ENCODE measurements around the gene ADAMTS7.
"Not testable (repeated sequence)": the region's sequence is repeated elsewhere in the genome, so short reads cannot be mapped to it uniquely, and the experiment has no call there.

ADAMTS7 gene

DNA sequence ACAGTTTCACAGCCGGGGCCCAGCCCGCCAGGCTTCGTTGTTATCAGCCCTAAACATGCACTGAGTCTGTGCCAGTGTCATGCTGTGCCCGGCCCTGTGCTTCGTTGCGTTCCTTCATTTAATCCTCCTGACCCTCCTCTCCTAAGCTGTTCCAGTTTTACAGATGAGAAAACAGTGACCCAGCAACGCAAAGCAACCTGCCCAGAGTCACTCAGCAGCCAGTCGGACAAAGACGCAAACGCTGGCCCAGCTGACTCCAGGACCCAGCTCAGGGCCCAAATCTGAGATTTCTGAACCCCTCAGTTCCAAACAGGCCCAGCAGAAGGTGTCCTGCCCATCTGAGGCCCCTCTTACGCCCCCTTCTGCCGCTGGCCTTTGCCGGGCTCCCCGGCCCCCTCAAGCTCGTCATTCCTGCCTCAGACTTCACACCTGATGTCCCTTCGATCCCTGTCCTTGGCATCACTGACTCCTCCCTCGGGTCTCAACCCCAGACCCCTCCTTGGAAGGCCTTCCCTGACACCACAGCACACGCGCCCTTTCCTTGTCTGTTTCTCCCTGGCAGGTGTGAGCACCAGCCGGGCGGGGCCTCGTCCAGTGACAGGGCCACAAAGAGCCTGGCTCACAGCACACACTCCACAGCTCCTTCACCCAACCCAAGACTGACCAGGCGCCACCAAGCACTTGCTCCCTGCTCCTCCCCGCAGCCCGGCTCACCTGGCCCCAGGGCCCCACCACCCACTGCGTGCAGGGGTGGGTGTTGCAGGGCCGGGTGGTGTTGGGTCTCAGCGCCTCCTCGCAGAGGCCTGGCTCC lies 48.1 kb downstream of the ADAMTS7 start:
- Histone ChIP-seq H3K27ac (ENCODE audit: low read depth, low read length) (no peak overlapping the region), H3K4me3 (ENCODE audit: low read depth, low read length) (no peak overlapping the region), H3K4me1 (ENCODE audit: control insufficient read depth, insufficient read depth, low read length) (no peaks in the 10 kb centered on the region), H3K36me3 (ENCODE audit: control insufficient read depth, insufficient read depth, low read length) (no peaks in the 10 kb centered on the region), H3K27me3 (ENCODE audit: control insufficient read depth, insufficient read depth, low read length) (no peaks in the 10 kb centered on the region), H3K9me3 (ENCODE audit: control insufficient read depth, insufficient read depth, low read length) (no peaks in the 10 kb centered on the region), H3K9ac (ENCODE audit: low read depth, low read length) (no peak overlapping the region)

DNA sequence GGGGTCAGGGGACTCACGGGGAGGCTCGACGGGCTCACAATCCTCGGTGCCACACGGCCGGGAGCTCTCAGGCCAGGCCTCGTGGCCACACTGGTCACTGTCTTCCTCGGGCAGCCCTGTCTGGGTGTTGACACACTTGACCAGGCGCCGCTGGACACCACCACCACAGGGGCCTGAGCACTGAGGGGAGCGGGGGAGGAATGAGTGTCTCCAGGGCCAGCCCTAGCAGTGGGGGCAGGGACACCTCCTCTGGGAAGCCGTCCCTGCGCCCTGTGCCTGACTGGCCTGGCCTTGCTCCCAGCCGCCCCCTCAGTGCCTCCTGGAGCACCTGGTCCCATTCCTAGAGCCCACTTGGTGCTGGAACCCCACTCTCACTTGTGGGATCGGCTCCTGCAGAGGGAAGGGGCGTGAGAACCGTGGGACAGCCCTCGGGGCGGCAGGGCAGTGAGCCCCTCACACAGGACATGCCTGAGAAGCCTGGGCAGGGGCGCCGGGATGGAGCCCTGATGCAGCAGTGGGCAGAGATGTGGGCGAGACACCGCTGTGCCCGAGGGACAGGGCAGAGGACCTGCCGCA lies 48.8 kb downstream of the ADAMTS7 start:
- not testable (repeated sequence) for H3K9ac ChIP-seq (ENCODE audit: low read depth, low read length); H3K9me3 ChIP-seq (ENCODE audit: control insufficient read depth, insufficient read depth, low read length); H3K36me3 ChIP-seq (ENCODE audit: control insufficient read depth, insufficient read depth, low read length); H3K4me3 ChIP-seq (ENCODE audit: low read depth, low read length); H3K4me1 ChIP-seq (ENCODE audit: control insufficient read depth, insufficient read depth, low read length); H3K27ac ChIP-seq (ENCODE audit: low read depth, low read length); H3K27me3 ChIP-seq (ENCODE audit: control insufficient read depth, insufficient read depth, low read length)

DNA sequence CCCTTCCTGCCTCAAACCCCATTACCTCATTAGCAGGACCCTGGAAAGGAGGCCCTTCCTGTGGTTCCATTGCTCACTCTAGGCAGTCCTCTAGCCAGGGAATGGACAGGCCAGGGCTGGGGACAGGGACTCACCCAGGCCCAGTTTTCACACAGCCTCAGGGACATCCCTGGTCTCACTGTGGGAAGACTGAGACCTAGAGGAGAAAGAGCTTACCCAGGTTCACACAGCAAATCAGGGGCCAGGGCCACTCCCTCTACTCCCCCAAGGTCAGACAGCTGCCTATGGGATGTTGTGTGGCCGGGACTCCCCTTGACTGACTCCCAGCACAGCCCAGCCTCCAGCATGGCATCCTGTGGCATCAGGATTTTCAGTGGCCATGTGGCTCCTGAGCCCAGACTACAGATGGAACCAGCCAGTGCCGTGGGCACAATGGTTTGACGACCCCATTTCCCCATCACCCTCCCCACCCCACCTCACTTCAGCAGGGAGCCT lies 49.3 kb downstream of the ADAMTS7 start:
- Histone ChIP-seq H3K4me3 (ENCODE audit: low read depth, low read length) (no peak overlapping the region), H3K27ac (ENCODE audit: low read depth, low read length) (no peak overlapping the region), H3K36me3 (ENCODE audit: control insufficient read depth, insufficient read depth, low read length) (no peaks in the 10 kb centered on the region), H3K4me1 (ENCODE audit: control insufficient read depth, insufficient read depth, low read length) (no peaks in the 10 kb centered on the region), H3K9me3 (ENCODE audit: control insufficient read depth, insufficient read depth, low read length) (no peaks in the 10 kb centered on the region), H3K9ac (ENCODE audit: low read depth, low read length) (no peak overlapping the region), H3K27me3 (ENCODE audit: control insufficient read depth, insufficient read depth, low read length) (no peaks in the 10 kb centered on the region)

GRCh38 chr15:78761475-78761874 lies 49.8 kb downstream of the ADAMTS7 start:
- not testable (repeated sequence) for H3K9me3 ChIP-seq (ENCODE audit: control insufficient read depth, insufficient read depth, low read length); H3K36me3 ChIP-seq (ENCODE audit: control insufficient read depth, insufficient read depth, low read length); H3K27ac ChIP-seq (ENCODE audit: low read depth, low read length); H3K4me1 ChIP-seq (ENCODE audit: control insufficient read depth, insufficient read depth, low read length); H3K4me3 ChIP-seq (ENCODE audit: low read depth, low read length); H3K27me3 ChIP-seq (ENCODE audit: control insufficient read depth, insufficient read depth, low read length); H3K9ac ChIP-seq (ENCODE audit: low read depth, low read length)

- no peaks in the 10 kb centered on the region for H3K4me1 ChIP-seq (ENCODE audit: control insufficient read depth, insufficient read depth, low read length)
- H3K36me3 ChIP-seq (ENCODE audit: control insufficient read depth, insufficient read depth, low read length), result no peaks in the 10 kb centered on the region
Measured at GRCh38 chr15:78761020-78761419, 50.2 kb downstream of the ADAMTS7 start.

GRCh38 chr15:78760091-78760882 lies 51.0 kb downstream of the ADAMTS7 start:
- H3K4me3 ChIP-seq (ENCODE audit: low read depth, low read length); H3K27me3 ChIP-seq (ENCODE audit: control insufficient read depth, insufficient read depth, low read length); H3K36me3 ChIP-seq (ENCODE audit: control insufficient read depth, insufficient read depth, low read length); H3K4me1 ChIP-seq (ENCODE audit: control insufficient read depth, insufficient read depth, low read length); H3K9ac ChIP-seq (ENCODE audit: low read depth, low read length); H3K9me3 ChIP-seq (ENCODE audit: control insufficient read depth, insufficient read depth, low read length); H3K27ac ChIP-seq (ENCODE audit: low read depth, low read length): not testable (repeated sequence)

More at GRCh38 chr15:78761020-78761419, 50.2 kb downstream of the ADAMTS7 start:
- no peak overlapping the region for H3K9ac ChIP-seq (ENCODE audit: low read depth, low read length)
- H3K27ac ChIP-seq (ENCODE audit: low read depth, low read length), result no peak overlapping the region
- no peak overlapping the region for H3K4me3 ChIP-seq (ENCODE audit: low read depth, low read length)
- no peaks in the 10 kb centered on the region for H3K9me3 ChIP-seq (ENCODE audit: control insufficient read depth, insufficient read depth, low read length)
- no peaks in the 10 kb centered on the region for H3K27me3 ChIP-seq (ENCODE audit: control insufficient read depth, insufficient read depth, low read length)

- not testable (repeated sequence) for H3K27ac ChIP-seq (ENCODE audit: low read depth, low read length); H3K9me3 ChIP-seq (ENCODE audit: control insufficient read depth, insufficient read depth, low read length); H3K4me3 ChIP-seq (ENCODE audit: low read depth, low read length); H3K36me3 ChIP-seq (ENCODE audit: control insufficient read depth, insufficient read depth, low read length); H3K4me1 ChIP-seq (ENCODE audit: control insufficient read depth, insufficient read depth, low read length); H3K9ac ChIP-seq (ENCODE audit: low read depth, low read length); H3K27me3 ChIP-seq (ENCODE audit: control insufficient read depth, insufficient read depth, low read length)
Measured at GRCh38 chr15:78759361-78759998, 51.8 kb downstream of the ADAMTS7 start.

GRCh38 chr15:78758486-78759200 lies 52.6 kb downstream of the ADAMTS7 start:
- not testable (repeated sequence) for H3K36me3 ChIP-seq (ENCODE audit: control insufficient read depth, insufficient read depth, low read length); H3K4me1 ChIP-seq (ENCODE audit: control insufficient read depth, insufficient read depth, low read length); H3K4me3 ChIP-seq (ENCODE audit: low read depth, low read length); H3K27me3 ChIP-seq (ENCODE audit: control insufficient read depth, insufficient read depth, low read length); H3K9me3 ChIP-seq (ENCODE audit: control insufficient read depth, insufficient read depth, low read length); H3K9ac ChIP-seq (ENCODE audit: low read depth, low read length); H3K27ac ChIP-seq (ENCODE audit: low read depth, low read length)

GRCh38 chr15:78758084-78758483 lies 53.2 kb downstream of the ADAMTS7 start:
- H3K27ac ChIP-seq (ENCODE audit: low read depth, low read length); H3K9ac ChIP-seq (ENCODE audit: low read depth, low read length); H3K36me3 ChIP-seq (ENCODE audit: control insufficient read depth, insufficient read depth, low read length); H3K4me3 ChIP-seq (ENCODE audit: low read depth, low read length); H3K27me3 ChIP-seq (ENCODE audit: control insufficient read depth, insufficient read depth, low read length); H3K9me3 ChIP-seq (ENCODE audit: control insufficient read depth, insufficient read depth, low read length); H3K4me1 ChIP-seq (ENCODE audit: control insufficient read depth, insufficient read depth, low read length): not testable (repeated sequence)

- Histone ChIP-seq H3K9me3 (ENCODE audit: control insufficient read depth, insufficient read depth, low read length) (no peaks in the 10 kb centered on the region), H3K36me3 (ENCODE audit: control insufficient read depth, insufficient read depth, low read length) (no peaks in the 10 kb centered on the region), H3K4me3 (ENCODE audit: low read depth, low read length) (no peak overlapping the region), H3K9ac (ENCODE audit: low read depth, low read length) (no peak overlapping the region), H3K27me3 (ENCODE audit: control insufficient read depth, insufficient read depth, low read length) (no peaks in the 10 kb centered on the region), H3K4me1 (ENCODE audit: control insufficient read depth, insufficient read depth, low read length) (no peaks in the 10 kb centered on the region), H3K27ac (ENCODE audit: low read depth, low read length) (no peak overlapping the region)
Measured at GRCh38 chr15:78757636-78757905, 53.7 kb downstream of the ADAMTS7 start.
